Activated T-cell treated with anti-CD3 and anti-CD28 coated beads, Interleukin-2, amount 50 U/mL, for 4 hours (primary cell): ENCODE data around the gene DNAJB11. TPM values are rescaled to one million over a fixed set of nuclear protein-coding genes. Genes with fewer than 3 reads are reported as not detected.
"Not testable (repeated sequence)": the region's sequence is repeated elsewhere in the genome, so short reads cannot be mapped to it uniquely, and the experiment has no call there.

Experiments
- ATAC-seq, 2 donors: fragments of 200-7000 bp; cut with Tn5 transposase; one replicate each; pipeline ENCODE4 v1.10.0; 2021
- DNase-seq: peaks from one replicate; pipeline ENCODE4 v3.0.0-alpha.2; 2020
- H3K27me3 Mint-ChIP-seq: one replicate; pipeline ENCODE4 v1.8.0; 2021; ENCODE audit warnings: low read depth, mixed read lengths
- H3K36me3 Mint-ChIP-seq: one replicate; pipeline ENCODE4 v1.8.0; 2022; ENCODE audit warnings: mixed read lengths; ENCODE audit not compliant: insufficient read depth
- H3K4me1 Mint-ChIP-seq: one replicate; pipeline ENCODE4 v1.8.0; 2021; ENCODE audit warnings: low read depth, mixed read lengths
- H3K4me3 Mint-ChIP-seq: one replicate; pipeline ENCODE4 v1.8.0; 2021; ENCODE audit warnings: mild to moderate bottlenecking, moderate library complexity, mixed read lengths
- H3K9me3 Mint-ChIP-seq: one replicate; pipeline ENCODE4 v1.8.0; 2021; ENCODE audit warnings: mixed read lengths
- total RNA-seq, 3 donors: library from RNA; stranded (reverse); gene quantifications; one replicate each; pipeline ENCODE4 v1.2.1, GENCODE V29; 2021

Gene DNAJB11
- total RNA-seq, 3 donors from 2014 or later: 88.5 to 98.1 (median 91.1) TPM

GRCh38 chr3:186570941-186571643 lies 572 bp downstream of the DNAJB11 start:
- H3K27me3 Mint-ChIP-seq: no peaks in the 10 kb centered on the region
- H3K4me3 Mint-ChIP-seq: peak overlapping the region; percentile 99
- ATAC-seq (no peak), DNase-seq (no peak)
- no peaks in the 10 kb centered on the region for H3K9me3 Mint-ChIP-seq
- peaks cover 17% of the 10 kb centered on the region for H3K36me3 Mint-ChIP-seq
- H3K4me1 Mint-ChIP-seq: peaks cover 57% of the 10 kb centered on the region

GRCh38 chr3:186571644-186572013 lies 1.1 kb downstream of the DNAJB11 start:
- Mint-ChIP-seq H3K9me3 (no peaks in the 10 kb centered on the region), H3K36me3 (peaks cover 20% of the 10 kb centered on the region), H3K4me3 (peak overlapping the region; percentile 99), H3K27me3 (no peaks in the 10 kb centered on the region), H3K4me1 (peaks cover 53% of the 10 kb centered on the region)
- DNase-seq: no peak
- no peak for ATAC-seq

GRCh38 chr3:186577521-186577920 lies 7.0 kb downstream of the DNAJB11 start:
- H3K9me3 Mint-ChIP-seq: no peaks in the 10 kb centered on the region
- DNase-seq (no peak), ATAC-seq (no peak)
- peaks cover 46% of the 10 kb centered on the region for H3K36me3 Mint-ChIP-seq
- H3K4me3 Mint-ChIP-seq: no peak overlapping the region
- no peaks in the 10 kb centered on the region for H3K27me3 Mint-ChIP-seq
- H3K4me1 Mint-ChIP-seq: peaks cover 23% of the 10 kb centered on the region

GRCh38 chr3:186580785-186581184 lies 10.3 kb downstream of the DNAJB11 start:
- ATAC-seq (no peak), DNase-seq (no peak)
- no peak overlapping the region for H3K4me3 Mint-ChIP-seq
- H3K36me3 Mint-ChIP-seq: peaks cover 61% of the 10 kb centered on the region
- no peaks in the 10 kb centered on the region for H3K27me3 Mint-ChIP-seq
- peaks cover 6% of the 10 kb centered on the region for H3K4me1 Mint-ChIP-seq
- no peaks in the 10 kb centered on the region for H3K9me3 Mint-ChIP-seq

GRCh38 chr3:186582541-186582940 lies 12.0 kb downstream of the DNAJB11 start:
- DNase-seq (no peak), ATAC-seq (no peak)
- Mint-ChIP-seq H3K4me3 (no peak overlapping the region), H3K36me3 (peaks cover 61% of the 10 kb centered on the region), H3K4me1 (peaks cover 2% of the 10 kb centered on the region), H3K27me3 (no peaks in the 10 kb centered on the region), H3K9me3 (no peaks in the 10 kb centered on the region)

- Mint-ChIP-seq H3K4me3 (no peak overlapping the region), H3K9me3 (no peaks in the 10 kb centered on the region), H3K36me3 (peaks cover 60% of the 10 kb centered on the region), H3K27me3 (no peaks in the 10 kb centered on the region), H3K4me1 (peaks cover 8% of the 10 kb centered on the region)
- no peak for DNase-seq
- peak in 1 of 2 donors; percentile 48 for ATAC-seq
Measured at GRCh38 chr3:186583831-186584230, 13.3 kb downstream of the DNAJB11 start.

GRCh38 chr3:186586245-186586644 lies 15.7 kb downstream of the DNAJB11 start:
- H3K36me3 Mint-ChIP-seq: peaks cover 45% of the 10 kb centered on the region
- DNase-seq, ATAC-seq, H3K27me3 Mint-ChIP-seq, H3K9me3 Mint-ChIP-seq, H3K4me3 Mint-ChIP-seq: not testable (repeated sequence)
- peaks cover 24% of the 10 kb centered on the region for H3K4me1 Mint-ChIP-seq

GRCh38 chr3:186587183-186587582 lies 16.7 kb downstream of the DNAJB11 start:
- Mint-ChIP-seq H3K4me1 (peaks cover 24% of the 10 kb centered on the region), H3K4me3 (no peak overlapping the region), H3K27me3 (no peaks in the 10 kb centered on the region), H3K36me3 (peaks cover 36% of the 10 kb centered on the region), H3K9me3 (no peaks in the 10 kb centered on the region)
- no peak for DNase-seq
- ATAC-seq: no peak

GRCh38 chr3:186588632-186589031 lies 18.1 kb downstream of the DNAJB11 start:
- H3K9me3 Mint-ChIP-seq: no peaks in the 10 kb centered on the region
- H3K4me1 Mint-ChIP-seq: peaks cover 24% of the 10 kb centered on the region
- ATAC-seq: no peak
- no peak for DNase-seq
- peaks cover 26% of the 10 kb centered on the region for H3K36me3 Mint-ChIP-seq
- no peak overlapping the region for H3K4me3 Mint-ChIP-seq
- H3K27me3 Mint-ChIP-seq: no peaks in the 10 kb centered on the region

GRCh38 chr3:186589121-186589520 lies 18.6 kb downstream of the DNAJB11 start:
- ATAC-seq (no peak), DNase-seq (no peak)
- Mint-ChIP-seq H3K9me3 (no peaks in the 10 kb centered on the region), H3K27me3 (no peaks in the 10 kb centered on the region), H3K36me3 (peaks cover 21% of the 10 kb centered on the region), H3K4me3 (no peak overlapping the region), H3K4me1 (peaks cover 24% of the 10 kb centered on the region)

- H3K27me3 Mint-ChIP-seq: no peaks in the 10 kb centered on the region
- peaks cover 13% of the 10 kb centered on the region for H3K36me3 Mint-ChIP-seq
- H3K9me3 Mint-ChIP-seq: no peaks in the 10 kb centered on the region
- DNase-seq (no peak), ATAC-seq (peak; percentile 65 to 76)
- H3K4me3 Mint-ChIP-seq: no peak overlapping the region
- H3K4me1 Mint-ChIP-seq: peaks cover 24% of the 10 kb centered on the region
Measured at GRCh38 chr3:186589856-186590579, 19.5 kb downstream of the DNAJB11 start.

- DNase-seq (no peak), ATAC-seq (no peak)
- Mint-ChIP-seq H3K4me1 (peaks cover 24% of the 10 kb centered on the region), H3K36me3 (peaks cover 6% of the 10 kb centered on the region), H3K9me3 (no peaks in the 10 kb centered on the region), H3K27me3 (no peaks in the 10 kb centered on the region), H3K4me3 (no peak overlapping the region)
Measured at GRCh38 chr3:186590580-186591295, 20.2 kb downstream of the DNAJB11 start.

- Mint-ChIP-seq H3K36me3 (peaks cover 2% of the 10 kb centered on the region), H3K9me3 (no peaks in the 10 kb centered on the region), H3K27me3 (no peaks in the 10 kb centered on the region), H3K4me3 (no peak overlapping the region), H3K4me1 (peaks cover 24% of the 10 kb centered on the region)
- ATAC-seq: no peak
- DNase-seq: no peak
Measured at GRCh38 chr3:186592682-186593081, 22.2 kb downstream of the DNAJB11 start.

- H3K4me1 Mint-ChIP-seq: peaks cover 17% of the 10 kb centered on the region
- H3K4me3 Mint-ChIP-seq: no peak overlapping the region
- H3K9me3 Mint-ChIP-seq: no peaks in the 10 kb centered on the region
- H3K36me3 Mint-ChIP-seq: no peaks in the 10 kb centered on the region
- DNase-seq: no peak
- no peak for ATAC-seq
- H3K27me3 Mint-ChIP-seq: peaks cover 2% of the 10 kb centered on the region
Measured at GRCh38 chr3:186593862-186594261, 23.3 kb downstream of the DNAJB11 start.
